HUES6 (cell line): Measurements from ENCODE around the gene CDC34.

Experiments used
- H3K27ac ChIP-seq: 2 replicates; pipeline ENCODE4 v1.7.0; 2013; ENCODE audit warnings: low read depth, mild to moderate bottlenecking, low read length, inconsistent platforms
- H3K27me3 ChIP-seq: 2 replicates; pipeline ENCODE4 v1.6.1; 2013; ENCODE audit warnings: low read length; ENCODE audit not compliant: control insufficient read depth, insufficient read depth
- H3K36me3 ChIP-seq: 2 replicates; pipeline ENCODE4 v1.6.1; 2013; ENCODE audit warnings: low read length; ENCODE audit not compliant: control insufficient read depth, insufficient read depth
- H3K4me1 ChIP-seq: 2 replicates; pipeline ENCODE4 v1.6.1; 2013; ENCODE audit warnings: low read length; ENCODE audit not compliant: control insufficient read depth, insufficient read depth
- H3K4me3 ChIP-seq: 2 replicates; pipeline ENCODE4 v1.5.1; 2013; ENCODE audit warnings: low read depth, low read length
- H3K9ac ChIP-seq: one replicate; pipeline ENCODE4 v1.6.1; 2013; ENCODE audit warnings: mild to moderate bottlenecking, low read length
- H3K9me3 ChIP-seq: 2 replicates; pipeline ENCODE4 v1.6.1; 2013; ENCODE audit warnings: low read depth, low read length; ENCODE audit not compliant: control insufficient read depth, insufficient read depth

The CDC34 gene

DNA sequence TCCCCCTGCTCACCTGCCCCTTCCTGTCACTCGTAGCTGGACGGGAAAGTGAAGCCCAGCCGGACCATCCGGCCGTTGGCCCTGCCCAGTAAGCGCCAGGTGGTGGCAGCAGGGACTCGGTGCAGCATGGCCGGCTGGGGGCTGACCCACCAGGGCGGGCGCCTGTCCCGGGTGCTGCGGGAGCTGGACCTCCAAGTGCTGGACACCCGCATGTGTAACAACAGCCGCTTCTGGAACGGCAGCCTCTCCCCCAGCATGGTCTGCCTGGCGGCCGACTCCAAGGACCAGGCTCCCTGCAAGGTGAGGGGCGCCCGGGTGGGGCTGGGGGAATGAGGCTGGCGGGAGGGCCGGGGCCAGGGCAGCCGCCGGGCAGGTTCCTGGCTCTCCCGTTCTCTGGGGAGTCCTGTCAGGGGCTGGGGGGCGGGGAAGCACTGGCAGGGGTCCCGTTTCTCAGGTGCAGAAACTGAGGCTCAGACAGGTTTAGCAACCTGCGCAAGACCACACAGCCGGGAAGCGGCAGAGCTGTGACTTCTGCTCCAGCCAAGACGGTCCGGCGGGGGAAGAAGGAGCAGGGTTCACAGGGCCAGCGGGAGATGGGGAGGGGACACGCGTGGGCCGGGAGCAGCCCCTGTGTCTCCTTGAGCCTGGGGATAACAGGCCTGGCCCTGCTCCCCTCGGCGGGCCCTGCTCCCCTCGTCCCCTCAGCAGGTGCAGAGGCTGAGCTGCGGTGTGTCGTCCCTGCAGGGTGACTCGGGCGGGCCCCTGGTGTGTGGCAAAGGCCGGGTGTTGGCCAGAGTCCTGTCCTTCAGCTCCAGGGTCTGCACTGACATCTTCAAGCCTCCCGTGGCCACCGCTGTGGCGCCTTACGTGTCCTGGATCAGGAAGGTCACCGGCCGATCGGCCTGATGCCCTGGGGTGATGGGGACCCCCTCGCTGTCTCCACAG lies 17.6 kb downstream of the CDC34 start:
- Histone ChIP-seq H3K9ac (no peak overlapping the region), H3K4me1 (peaks cover 1% of the 10 kb centered on the region; the same call in 1 of the 2 replicates), H3K9me3 (no peaks in the 10 kb centered on the region), H3K27ac (no peak overlapping the region), H3K36me3 (no peaks in the 10 kb centered on the region), H3K27me3 (peaks cover 2% of the 10 kb centered on the region; the same call in 1 of the 2 replicates), H3K4me3 (no peak overlapping the region)

DNA sequence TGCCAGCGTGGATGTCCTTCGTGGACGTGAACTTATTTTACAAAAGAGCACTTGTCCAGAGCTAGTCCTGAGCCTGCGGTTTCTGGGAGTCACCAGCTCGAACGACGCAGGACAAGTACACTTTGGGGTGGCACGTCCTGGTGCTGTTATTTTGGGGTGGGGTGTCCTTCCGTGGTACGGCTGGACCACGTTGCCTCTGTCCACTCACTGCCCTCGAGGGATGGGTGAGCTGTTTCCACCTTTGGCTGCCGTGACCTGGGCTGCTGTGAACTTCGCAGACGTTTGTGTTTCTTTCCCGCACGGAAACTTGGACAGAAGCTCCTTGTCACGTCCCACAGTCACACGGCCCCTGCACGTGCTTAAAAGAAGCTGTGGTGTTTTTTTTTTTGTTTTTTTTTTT lies 23.3 kb downstream of the CDC34 start:
- Histone ChIP-seq H3K4me3 (no peak overlapping the region), H3K36me3 (no peaks in the 10 kb centered on the region), H3K4me1 (0 out of 2 replicates have a peak, but pooled peaks cover 2% of the 10 kb centered on the region), H3K9ac (no peak overlapping the region), H3K27me3 (peaks cover 2% of the 10 kb centered on the region; the same call in 1 of the 2 replicates), H3K9me3 (no peaks in the 10 kb centered on the region), H3K27ac (no peak overlapping the region)

DNA sequence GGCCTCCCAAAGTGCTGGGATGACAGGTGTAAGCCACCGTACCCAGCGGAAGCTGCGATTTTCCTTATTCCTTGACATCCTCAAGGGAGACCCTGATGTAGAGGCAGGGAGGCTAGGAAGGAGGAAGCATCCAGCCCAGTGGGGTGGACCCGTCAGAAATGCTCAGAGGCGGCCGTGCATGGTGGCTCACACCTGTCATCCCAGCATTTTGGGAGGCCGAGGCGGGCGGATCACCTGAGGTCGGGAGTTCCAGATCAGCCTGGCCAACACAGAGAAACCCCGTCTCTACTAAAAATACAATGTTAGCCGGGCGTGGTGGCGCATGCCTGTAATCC lies 23.9 kb downstream of the CDC34 start:
- Histone ChIP-seq H3K9me3 (no peaks in the 10 kb centered on the region), H3K27ac (no peak overlapping the region), H3K27me3 (peaks cover 2% of the 10 kb centered on the region; the same call in 1 of the 2 replicates), H3K36me3 (no peaks in the 10 kb centered on the region), H3K4me1 (0 out of 2 replicates have a peak, but pooled peaks cover 2% of the 10 kb centered on the region), H3K4me3 (no peak overlapping the region), H3K9ac (no peak overlapping the region)

DNA sequence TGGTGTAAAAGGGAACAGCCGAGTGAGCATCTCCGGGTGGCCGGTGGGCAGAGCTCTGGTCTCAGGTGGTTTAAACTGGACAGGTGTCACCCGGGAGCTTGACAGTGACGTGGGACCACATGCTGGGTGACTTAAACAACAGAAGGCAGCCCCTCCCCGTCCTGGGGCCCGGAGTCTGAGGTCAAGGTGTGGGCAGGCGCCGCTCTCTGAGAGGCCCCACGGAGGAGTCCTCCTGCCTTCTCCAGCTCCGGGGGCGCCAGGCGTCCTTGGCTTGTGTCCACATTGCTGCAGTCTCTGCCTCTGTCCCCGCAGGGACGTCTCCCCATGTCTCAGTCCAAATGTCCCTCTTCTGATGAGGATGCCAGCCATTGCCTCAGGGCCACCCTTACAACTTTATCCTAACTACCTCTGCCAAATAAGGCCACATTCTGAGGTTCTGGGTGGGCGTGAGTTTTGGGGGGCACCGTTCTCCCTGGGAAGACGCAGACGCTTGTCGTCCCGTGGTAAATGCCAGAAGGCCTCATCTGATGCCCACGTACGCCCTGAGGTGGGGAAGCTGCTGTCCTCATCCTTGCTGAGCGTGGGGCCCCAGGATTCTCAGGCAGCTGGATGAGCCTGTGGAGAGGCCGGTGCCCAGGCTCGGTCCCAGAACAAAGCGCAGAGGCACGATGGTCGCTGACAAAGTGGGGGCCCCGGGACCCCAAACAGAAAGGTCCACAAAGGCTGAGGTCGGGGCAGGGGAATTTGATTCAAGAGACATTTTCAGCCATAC lies 25.2 kb downstream of the CDC34 start:
- Histone ChIP-seq H3K9ac (no peak overlapping the region), H3K27ac (no peak overlapping the region), H3K4me3 (no peak overlapping the region)

DNA sequence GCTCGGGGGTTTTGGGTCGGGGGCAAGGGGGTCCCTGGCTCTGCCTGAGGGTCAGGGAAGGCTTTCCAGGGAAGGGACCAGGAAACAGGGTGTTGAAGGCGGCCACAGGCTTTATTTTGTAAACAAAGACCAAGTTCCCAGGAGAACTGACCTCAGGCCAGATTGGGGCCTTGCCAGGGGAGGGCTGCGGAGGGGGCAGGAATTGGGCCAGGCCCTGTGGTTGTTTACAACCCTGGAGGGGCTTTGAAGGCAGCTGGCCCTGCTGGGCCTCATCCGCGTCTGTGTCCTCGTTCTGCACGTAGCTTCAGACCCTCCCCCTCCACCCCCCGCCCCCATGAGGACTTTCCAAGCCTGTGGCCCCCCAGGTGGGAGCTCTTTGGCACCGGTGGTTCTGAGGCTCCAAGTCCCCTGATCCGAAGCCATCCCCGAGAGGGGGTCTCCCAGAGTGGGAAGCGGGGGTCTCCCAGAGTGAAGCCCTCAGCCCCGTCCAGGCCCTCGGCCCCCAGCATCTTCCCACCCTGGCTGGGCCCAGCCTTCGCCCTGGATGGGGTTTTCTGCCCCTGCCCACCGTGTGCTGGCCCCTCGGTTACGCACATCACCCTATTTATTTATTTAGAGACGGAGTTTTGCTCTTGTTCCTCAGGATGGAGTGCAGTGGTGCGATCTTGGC lies 27.3 kb downstream of the CDC34 start:
- H3K27me3 ChIP-seq = no peaks in the 10 kb centered on the region
- 0 out of 2 replicates have a peak, but pooled peaks cover 2% of the 10 kb centered on the region for H3K4me1 ChIP-seq
- no peak overlapping the region for H3K4me3 ChIP-seq
- H3K36me3 ChIP-seq = no peaks in the 10 kb centered on the region
- H3K9ac ChIP-seq = no peak overlapping the region
- no peak overlapping the region for H3K27ac ChIP-seq
- H3K9me3 ChIP-seq = peaks cover 11% of the 10 kb centered on the region; the same call in 1 of the 2 replicates

More for the DNA sequence above, 25.2 kb downstream of the CDC34 start:
- Histone ChIP-seq H3K36me3 (no peaks in the 10 kb centered on the region), H3K4me1 (0 out of 2 replicates have a peak, but pooled peaks cover 2% of the 10 kb centered on the region), H3K27me3 (no peaks in the 10 kb centered on the region), H3K9me3 (peaks cover 2% of the 10 kb centered on the region; the same call in 1 of the 2 replicates)

DNA sequence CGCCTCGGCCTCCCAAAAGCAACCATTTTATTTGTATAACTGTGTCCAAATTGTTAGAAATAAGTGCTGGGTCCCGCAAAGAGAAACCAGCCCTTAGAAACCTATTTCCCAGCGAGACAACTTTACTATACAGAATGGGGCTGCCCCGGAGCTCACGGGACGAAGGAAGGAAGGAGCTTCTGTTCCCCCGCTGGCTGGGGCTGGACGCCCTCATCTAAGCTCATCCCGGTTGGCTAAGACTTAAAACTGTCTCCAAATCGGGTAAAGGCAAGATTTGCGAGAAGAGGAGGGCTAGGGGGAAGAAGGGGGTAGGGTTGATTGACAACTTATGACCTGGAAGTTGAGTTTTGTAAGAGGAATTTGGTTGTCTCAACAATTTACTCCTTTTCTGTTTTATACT lies 28.6 kb downstream of the CDC34 start:
- Histone ChIP-seq H3K27ac (no peak overlapping the region), H3K4me1 (0 out of 2 replicates have a peak, but pooled peaks cover 2% of the 10 kb centered on the region), H3K27me3 (no peaks in the 10 kb centered on the region), H3K9me3 (peaks cover 11% of the 10 kb centered on the region; the same call in 1 of the 2 replicates), H3K9ac (no peak overlapping the region), H3K4me3 (no peak overlapping the region), H3K36me3 (no peaks in the 10 kb centered on the region)

DNA sequence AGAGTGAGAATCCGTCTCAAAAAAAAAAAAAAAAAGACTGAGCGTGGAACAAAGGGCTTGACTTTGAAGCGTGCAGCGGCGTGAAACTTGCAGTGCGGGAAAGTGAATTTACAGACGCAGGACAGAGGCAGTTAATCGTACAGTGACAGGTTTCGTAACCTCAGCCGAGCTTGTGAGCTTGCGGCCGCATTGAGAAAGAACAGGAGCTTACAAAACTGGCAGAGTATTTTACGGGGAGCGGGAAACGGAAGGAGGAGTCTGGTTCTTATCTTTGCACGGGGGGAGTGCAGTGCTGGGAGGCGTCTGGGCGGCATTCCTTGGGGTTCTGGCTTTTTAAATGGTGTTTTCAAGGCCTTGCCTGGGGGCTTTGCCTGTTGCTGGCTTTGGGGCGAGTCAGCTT lies 34.8 kb downstream of the CDC34 start:
- H3K9ac ChIP-seq = no peak overlapping the region
- peak overlapping the region; percentile 26; the same call in 1 of the 2 replicates for H3K27ac ChIP-seq
- H3K36me3 ChIP-seq = no peaks in the 10 kb centered on the region
- H3K4me3 ChIP-seq = no peak overlapping the region
- H3K9me3 ChIP-seq = peaks cover 13% of the 10 kb centered on the region; the same call in 1 of the 2 replicates
- no peaks in the 10 kb centered on the region; the same call in 1 of the 2 replicates for H3K4me1 ChIP-seq
- H3K27me3 ChIP-seq = no peaks in the 10 kb centered on the region

DNA sequence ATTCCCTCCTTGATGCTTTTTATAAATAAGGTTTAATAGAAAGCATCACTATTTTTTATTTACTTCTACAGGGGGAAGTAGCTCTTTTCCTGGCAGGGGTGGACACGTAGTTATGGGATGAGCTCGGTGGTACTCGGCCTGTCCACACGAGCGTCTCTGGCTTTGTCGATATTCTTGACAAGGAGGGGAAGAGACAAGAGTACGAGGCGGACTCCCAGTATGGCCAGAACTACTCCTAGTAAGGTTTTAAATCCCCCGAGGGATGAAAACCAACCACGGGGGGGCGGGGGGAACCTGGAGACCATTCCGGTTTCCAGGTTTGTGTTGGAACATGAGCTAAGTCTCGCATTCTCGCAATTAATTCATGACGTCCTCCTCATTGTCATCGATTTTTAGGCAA lies 35.3 kb downstream of the CDC34 start:
- H3K4me1 ChIP-seq = no peaks in the 10 kb centered on the region; the same call in 1 of the 2 replicates

DNA sequence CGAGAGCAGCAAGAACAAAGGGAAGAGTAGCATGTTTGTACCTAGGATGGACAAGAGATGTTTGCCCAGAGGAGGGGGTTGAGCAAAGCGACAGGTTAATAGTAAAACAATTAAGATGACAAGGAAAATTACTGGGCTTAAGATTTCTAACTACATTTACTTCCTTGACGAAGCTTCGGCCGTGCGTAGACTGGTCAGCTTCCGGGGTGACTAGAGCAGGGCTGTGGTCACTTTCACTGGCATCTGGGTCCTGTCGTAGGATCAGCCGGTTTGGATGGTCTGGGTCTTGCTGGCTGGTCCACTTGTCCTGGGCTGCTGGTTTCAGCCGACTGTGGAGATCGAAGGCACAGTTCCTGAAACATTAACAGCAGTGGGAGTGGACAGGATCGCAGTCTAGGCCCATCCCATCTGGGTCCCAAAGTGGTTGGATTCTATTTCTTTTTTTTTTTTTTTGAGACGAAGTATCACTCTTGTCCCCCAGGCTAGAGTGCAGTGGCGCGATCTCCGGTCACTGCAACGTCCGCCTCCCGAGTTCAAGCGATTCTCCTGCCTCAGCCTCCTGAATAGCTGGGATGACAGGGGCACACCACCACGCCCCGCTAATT lies 35.8 kb downstream of the CDC34 start:
- Histone ChIP-seq H3K4me3 (no peak overlapping the region), H3K27ac (no peak overlapping the region), H3K9me3 (peaks cover 10% of the 10 kb centered on the region; the same call in 1 of the 2 replicates), H3K4me1 (no peaks in the 10 kb centered on the region; the same call in 1 of the 2 replicates), H3K36me3 (no peaks in the 10 kb centered on the region), H3K27me3 (no peaks in the 10 kb centered on the region), H3K9ac (no peak overlapping the region)

More for the DNA sequence above, 35.3 kb downstream of the CDC34 start:
- H3K27ac ChIP-seq = peak overlapping the region; percentile 26; the same call in 1 of the 2 replicates
- H3K36me3 ChIP-seq = no peaks in the 10 kb centered on the region
- H3K4me3 ChIP-seq = no peak overlapping the region
- H3K27me3 ChIP-seq = no peaks in the 10 kb centered on the region
- peaks cover 13% of the 10 kb centered on the region; the same call in 1 of the 2 replicates for H3K9me3 ChIP-seq
- H3K9ac ChIP-seq = no peak overlapping the region

DNA sequence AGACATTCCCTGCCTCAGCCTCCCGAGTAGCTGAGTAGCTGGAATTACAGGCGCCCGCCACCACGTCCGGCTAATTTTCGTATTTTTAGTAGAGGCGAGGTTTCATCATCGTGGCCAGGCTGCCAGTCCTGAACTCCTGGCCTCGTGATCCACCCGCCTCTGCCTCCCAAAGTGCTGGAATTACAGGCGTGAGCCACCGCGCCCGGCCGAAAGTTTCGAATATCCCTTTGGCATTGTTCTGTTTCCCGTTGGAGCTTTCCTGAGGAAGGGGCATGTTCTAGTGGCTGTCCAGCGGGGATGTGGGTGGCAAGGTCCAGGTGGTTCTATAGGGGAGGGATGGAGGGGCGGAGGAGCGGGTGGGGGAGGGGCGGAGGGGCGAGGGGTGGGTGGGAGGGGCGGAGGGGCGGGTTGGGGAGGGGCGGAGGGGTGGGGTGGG lies 38.7 kb downstream of the CDC34 start:
- H3K4me3 ChIP-seq = no peak overlapping the region
- peaks cover 4% of the 10 kb centered on the region; the same call in 1 of the 2 replicates for H3K9me3 ChIP-seq
- H3K27me3 ChIP-seq = no peaks in the 10 kb centered on the region
- H3K36me3 ChIP-seq = no peaks in the 10 kb centered on the region
- H3K27ac ChIP-seq = no peak overlapping the region
- H3K4me1 ChIP-seq = peaks cover 8% of the 10 kb centered on the region
- no peak overlapping the region for H3K9ac ChIP-seq
